Left ventricle myocardium superior (tissue), 1 donor: Measurements from ENCODE around the gene SLC35A3. TPM values are rescaled to one million over a fixed set of nuclear protein-coding genes. Genes with fewer than 3 reads are reported as not detected.

Experiments used
- ATAC-seq: fragments of 200-7000 bp; cut with Tn5 transposase; one replicate; pipeline ENCODE4 v1.9.1; 2020; ENCODE audit warnings: mild to moderate bottlenecking, moderate library complexity
- DNase-seq: peaks from one replicate; pipeline ENCODE4 v3.0.0-alpha.2; 2020
- intact Hi-C: fragments of 100-400 bp; cut with micrococcal nuclease; formaldehyde crosslinking; loops from one replicate; pipeline ENCODE4 v1.11.0; 2022
- total RNA-seq: library from RNA; stranded (reverse); fragmentation: NEBNext Ultra II Directional; extraction: Animal tissue kit (Norgen Biotek cat#: 25700); gene quantifications from one replicate; pipeline ENCODE4 v1.2.1, GENCODE V29; 2021
- donor health status: DM: no; HTN: yes; CAD: no; lungs with severe emphysema.

SLC35A3 gene
- total RNA-seq, 1 donor from 2014 or later: 7.5 TPM

DNA sequence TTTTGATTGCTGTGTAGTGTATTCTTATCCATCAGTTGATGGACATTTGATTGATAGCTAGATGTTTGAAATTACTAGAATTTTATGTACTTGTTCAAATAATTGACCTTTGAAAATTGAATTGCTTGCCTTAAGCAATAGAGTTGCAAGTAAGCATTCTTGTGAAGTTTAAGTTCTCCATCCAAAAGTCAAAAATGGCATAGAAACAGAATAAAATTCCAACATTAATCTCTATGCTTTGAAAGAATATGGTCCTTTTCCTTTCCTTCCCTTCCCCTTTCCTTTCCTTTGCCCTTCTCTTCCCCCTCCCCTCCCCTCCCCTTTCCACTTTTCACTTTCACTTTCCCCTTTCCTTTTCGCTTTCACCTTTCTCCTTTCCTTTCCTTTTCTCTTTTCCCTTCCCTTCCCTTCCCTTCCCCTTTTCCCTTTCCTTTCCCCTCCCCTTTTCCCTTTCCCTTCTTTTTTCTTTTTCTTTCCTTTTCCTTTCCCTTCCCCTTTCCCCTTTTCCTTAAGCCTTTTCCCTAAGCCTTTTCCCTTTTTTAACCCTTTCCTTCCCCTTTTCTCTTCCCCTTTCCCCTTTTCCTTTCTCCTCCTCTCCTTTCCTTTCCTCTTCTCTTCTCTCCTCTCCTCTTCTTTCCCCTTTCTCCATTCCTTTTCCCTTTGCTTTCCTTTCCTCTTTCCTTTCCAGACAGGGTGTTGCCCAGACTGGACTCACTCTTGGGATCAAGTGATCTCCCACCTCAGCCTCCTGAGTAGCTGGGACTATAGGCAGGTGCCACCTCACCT lies 95.6 kb downstream of the SLC35A3 start:
- DNase-seq (no peak), ATAC-seq (no peak)
- intact Hi-C loops: no loop called here

GRCh38 chr1:100065969-100066227 lies 96.1 kb downstream of the SLC35A3 start:
- intact Hi-C loops: no loop called here
- ATAC-seq: no peak
- no peak for DNase-seq

- ATAC-seq: no peak
- no peak for DNase-seq
- intact Hi-C loops: no loop called here
Observed at GRCh38 chr1:100070201-100070939, 100.6 kb downstream of the SLC35A3 start.

- intact Hi-C loops: no loop called here
Observed at GRCh38 chr1:100073531-100073930, 103.7 kb downstream of the SLC35A3 start.

GRCh38 chr1:100074604-100075395 lies 105.0 kb downstream of the SLC35A3 start:
- ATAC-seq: peak; percentile 15
- no peak for DNase-seq
- intact Hi-C loops: no loop called here

More at GRCh38 chr1:100073531-100073930, 103.7 kb downstream of the SLC35A3 start:
- DNase-seq (no peak), ATAC-seq (no peak)

GRCh38 chr1:100075773-100076172 lies 106.0 kb downstream of the SLC35A3 start:
- intact Hi-C loops: no loop called here
- no peak for ATAC-seq
- no peak for DNase-seq

DNA sequence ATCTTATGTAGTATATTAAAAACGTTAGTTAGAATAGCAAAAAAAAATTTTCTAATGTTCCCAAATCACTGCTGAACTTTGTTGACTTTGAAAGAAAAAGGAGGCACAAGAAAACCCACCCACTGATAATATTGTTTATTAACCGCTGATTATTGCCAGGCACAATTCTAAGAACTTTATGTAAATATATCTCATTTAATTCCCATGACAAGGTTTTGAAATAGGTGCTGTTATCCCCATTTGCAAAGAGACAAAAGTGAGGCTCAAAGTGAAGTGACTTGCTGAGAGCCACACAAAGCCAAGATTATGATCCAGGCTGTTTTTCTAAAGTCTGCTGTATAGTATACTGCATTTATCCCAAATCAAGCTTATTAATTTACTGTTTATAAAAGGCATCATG lies 106.5 kb downstream of the SLC35A3 start:
- no peak for DNase-seq
- no peak for ATAC-seq
- intact Hi-C loops: no loop called here

DNA sequence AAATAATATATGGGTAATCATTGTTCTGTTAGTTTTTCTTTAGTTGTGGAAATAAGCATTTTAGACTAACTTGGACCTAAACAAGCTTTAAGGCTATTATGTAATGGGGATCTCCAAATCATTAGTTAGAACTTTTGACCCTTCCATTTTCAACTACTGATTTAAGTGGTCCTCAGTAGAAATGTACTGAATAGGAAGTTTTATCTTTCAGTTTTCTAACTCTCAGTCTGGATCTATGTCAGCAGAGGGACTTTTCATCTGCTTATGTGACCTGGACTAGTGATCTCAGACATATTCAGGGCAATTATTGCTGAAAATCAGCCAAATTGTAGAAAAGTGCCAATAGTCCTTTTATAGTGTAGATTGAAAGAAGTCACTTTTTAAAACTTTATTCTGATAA lies 106.9 kb downstream of the SLC35A3 start:
- intact Hi-C loops: no loop called here
- no peak for DNase-seq
- ATAC-seq: no peak

GRCh38 chr1:100077531-100077930 lies 107.7 kb downstream of the SLC35A3 start:
- DNase-seq (no peak), ATAC-seq (no peak)
- intact Hi-C loops: no loop called here

GRCh38 chr1:100080331-100080730 lies 110.5 kb downstream of the SLC35A3 start:
- DNase-seq (no peak), ATAC-seq (no peak)
- intact Hi-C loops: no loop called here

Other genes with a start within 250 kb of the SLC35A3 start
- gene FRRS1, start 203.4 kb upstream of the SLC35A3 start, total RNA-seq: 3.3 TPM
- gene AGL, start 119.6 kb upstream of the SLC35A3 start, total RNA-seq: 59.7 TPM
- gene SASS6, start 162.9 kb downstream of the SLC35A3 start, total RNA-seq: 2.2 TPM
- 6.4 TPM for gene TRMT13, start 163.2 kb downstream of the SLC35A3 start, total RNA-seq
- 209 TPM for gene LRRC39, start 208.3 kb downstream of the SLC35A3 start, total RNA-seq